Colon (tissue), 2 donors: ENCODE data around the gene PTPRE.
A peak's percentile ranks its signal among the peaks of the same experiment; 100 is the strongest.

Experiments
- FAIRE-seq: peaks from 2 replicates; lab custom pipeline; 2012; peaks lifted over from hg19 to GRCh38; lab: Jason Lieb, UNC
- donor health status: control.
- donor health status: control.

The PTPRE gene

DNA sequence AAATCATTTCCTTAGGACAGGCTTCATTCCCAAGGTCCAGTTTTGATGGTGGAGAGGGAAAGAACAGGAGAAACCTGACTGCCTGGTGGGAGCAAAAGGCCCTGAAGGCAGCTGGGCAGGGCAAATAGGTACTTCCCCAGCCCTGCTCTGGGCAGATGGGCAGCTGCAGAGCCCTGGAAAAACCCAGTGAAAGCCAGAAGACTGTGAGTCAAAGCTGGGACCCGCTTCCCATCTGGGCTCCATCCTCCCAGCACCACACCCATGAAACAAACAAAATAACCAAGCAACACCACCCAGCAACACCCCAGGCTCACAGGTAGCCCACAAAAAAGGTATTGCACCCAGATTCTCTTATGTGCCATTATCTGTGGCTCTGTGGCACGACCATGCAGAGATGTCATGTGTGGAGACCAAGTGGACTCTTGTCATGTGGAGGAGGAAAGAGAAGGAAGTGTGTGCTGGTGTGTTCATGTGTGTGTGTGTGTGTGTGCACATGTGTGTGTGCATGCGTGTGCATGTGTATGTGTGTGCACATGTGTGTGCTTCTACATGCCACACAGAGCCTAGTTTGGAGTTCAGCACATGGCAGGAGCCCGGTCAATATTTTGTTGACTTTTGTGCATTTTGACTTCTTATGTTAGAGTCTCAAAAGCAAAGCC is 24.0 kb upstream of the PTPRE start:
- FAIRE-seq: no peak

- no peak for FAIRE-seq
These were observed 23.4 kb upstream of the PTPRE start for GRCh38 chr10:127883516-127883915.

- FAIRE-seq: no peak
These were observed 22.4 kb upstream of the PTPRE start for GRCh38 chr10:127884501-127884900.

DNA sequence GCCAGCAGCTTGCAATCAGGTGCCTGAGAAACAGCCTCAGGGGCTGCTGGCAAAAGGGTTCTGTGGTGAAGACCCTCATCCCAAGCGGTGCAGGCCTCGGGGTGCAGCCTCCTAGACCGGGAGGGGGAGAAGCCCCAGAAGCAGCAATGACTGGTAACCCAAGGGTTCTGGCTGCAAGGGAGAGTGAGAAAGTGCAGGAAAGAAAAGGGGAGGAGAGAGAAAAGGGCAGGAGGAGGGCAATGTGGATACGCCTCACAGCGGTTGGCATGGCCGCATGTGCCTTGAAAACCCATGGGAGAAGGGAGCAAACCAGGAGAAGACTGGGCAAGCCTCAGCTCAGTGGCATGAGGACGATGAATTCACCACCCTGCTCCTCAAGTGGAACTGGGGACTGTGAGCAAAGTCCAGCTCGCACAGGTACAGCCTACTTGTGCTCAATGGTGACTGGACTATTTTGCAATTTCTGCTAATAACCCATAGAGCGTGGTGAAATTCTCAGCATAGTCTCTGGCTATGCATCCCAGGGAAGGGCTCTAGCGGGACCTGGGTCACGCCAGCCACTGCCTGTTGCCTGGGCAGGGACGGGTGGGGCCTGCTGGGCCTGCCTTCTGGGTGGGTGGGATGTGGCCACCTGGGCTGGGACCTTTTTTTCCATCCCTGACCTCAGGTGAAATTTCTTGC is 20.4 kb upstream of the PTPRE start:
- FAIRE-seq: no peak

DNA sequence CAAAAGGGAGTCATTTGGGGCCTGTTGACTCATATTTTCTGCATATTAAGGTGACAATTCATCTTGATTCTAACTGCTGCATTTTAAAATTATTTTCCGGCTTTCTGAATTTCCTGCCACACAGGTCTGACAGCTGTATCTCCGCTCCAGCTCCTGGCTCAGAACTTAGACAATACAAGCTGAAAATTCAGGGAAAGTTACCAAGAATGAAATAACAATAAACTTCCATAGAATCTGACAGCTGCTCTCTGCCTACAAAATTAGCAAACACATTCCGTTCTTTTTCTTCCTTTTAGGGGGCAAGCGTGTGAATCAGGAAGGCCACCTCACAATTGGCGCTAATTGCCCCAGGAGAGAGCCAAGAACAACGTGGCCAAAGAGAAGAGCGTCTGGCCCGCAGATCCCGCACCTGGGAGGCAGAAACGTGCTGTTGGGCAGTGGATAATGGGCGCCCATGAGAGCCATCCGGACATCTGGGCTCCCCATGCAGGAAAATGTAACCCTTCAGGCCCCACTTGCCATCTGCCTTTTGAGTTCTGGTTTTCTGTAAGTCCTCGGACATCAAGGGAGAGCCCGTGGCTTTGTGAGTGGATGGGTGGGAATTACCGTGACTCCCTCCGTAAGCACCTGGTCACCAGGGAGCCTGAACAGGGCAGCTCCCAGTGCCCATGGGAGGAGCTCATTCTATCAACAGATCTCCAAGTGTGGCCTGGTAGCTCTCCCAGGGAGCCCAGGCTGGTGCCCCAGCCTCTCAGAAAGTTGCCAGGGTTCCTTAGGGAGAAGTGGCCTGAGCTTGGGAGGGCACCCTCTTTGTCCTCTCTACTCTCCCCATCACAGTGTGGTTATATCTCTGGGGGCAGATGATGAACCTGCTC is 19.1 kb upstream of the PTPRE start:
- FAIRE-seq: no peak

DNA sequence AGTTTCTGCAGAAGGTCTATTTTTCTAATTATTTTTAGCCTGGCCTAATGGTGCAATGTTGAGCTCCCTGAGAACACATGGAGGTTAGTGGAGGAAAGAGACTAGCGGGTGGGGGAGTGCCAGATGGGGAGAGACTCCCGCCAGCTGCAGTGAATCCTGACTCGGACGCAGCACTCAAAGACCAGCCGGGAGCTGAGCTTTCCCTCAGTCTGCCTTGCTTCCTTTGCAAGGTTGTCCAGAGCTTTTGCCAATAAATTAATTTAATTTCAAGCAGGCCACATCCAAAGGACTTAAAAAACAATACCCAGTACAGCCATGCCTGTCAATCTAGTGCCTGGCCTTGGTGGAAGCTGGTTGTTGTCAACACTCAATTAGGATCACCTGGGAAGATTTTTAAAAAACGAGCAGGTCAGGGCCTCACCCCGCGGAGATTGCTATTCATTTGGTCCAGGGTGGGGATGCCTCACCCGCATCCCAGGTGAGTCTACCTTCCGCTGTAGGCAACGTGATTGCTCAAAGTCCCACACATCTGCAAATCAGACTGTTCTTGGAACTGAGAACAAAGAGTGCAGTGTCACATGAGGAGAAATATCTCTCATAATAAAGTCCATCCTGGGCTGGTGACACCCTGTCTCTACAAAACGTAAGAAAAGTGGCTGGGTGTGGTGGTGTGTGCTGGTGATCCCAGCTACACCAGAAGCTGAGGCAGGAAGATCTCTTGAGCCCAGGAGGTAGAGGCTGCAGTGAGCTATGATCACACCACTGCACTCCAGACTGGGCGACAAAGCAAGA is 18.2 kb upstream of the PTPRE start:
- peak; percentile 14 for FAIRE-seq

- FAIRE-seq: no peak
These were observed 17.2 kb upstream of the PTPRE start for GRCh38 chr10:127889605-127890195.

GRCh38 chr10:127890216-127890615 is 16.7 kb upstream of the PTPRE start:
- FAIRE-seq: no peak

GRCh38 chr10:127890832-127891334 is 16.0 kb upstream of the PTPRE start:
- no peak for FAIRE-seq

DNA sequence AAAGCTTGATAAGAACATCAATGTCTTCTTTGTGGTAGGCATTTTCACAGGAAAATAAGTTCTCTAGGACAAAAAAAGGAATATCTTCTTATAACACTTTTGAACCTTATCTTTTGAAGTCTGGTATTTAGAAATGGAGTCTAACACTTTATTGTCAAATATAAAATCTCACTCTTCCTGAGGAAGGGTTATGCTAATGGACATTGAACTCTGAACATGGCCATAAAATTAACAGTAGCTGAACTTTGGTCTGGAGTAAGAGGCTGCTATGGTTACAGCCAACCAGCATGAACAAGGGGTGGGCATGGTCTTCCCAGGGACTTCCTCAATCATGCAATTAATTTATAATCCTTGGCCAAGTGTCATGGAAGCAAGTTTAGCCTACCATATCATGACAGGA is 14.2 kb upstream of the PTPRE start, which contains the start of gene CLRN3:
TSS of gene CLRN3 (minus strand) at position 199 of the 400 bp plus-strand sequence. CDS start at position 42, 157 bp downstream.
- FAIRE-seq: peak; percentile 82

- no peak for FAIRE-seq
These were observed 12.8 kb upstream of the PTPRE start for GRCh38 chr10:127894146-127894545.

DNA sequence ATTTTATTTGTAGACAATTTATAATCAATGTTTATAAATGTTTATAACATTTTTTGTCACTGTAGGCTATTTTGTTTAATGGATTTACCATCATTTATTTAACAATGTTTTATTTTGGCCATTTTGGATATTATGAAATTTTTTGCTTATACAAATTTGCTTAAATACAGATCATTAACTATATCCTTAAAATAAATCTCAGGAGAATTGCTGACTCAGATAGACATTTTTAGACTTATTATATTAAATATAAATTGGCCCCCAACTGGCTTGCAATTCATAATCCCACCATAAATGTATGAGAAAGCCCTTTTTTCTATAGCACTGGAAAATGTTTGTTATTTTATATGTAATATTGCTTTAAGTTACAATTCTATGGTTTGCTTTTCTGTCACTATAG is 10.3 kb upstream of the PTPRE start:
- FAIRE-seq: no peak

DNA sequence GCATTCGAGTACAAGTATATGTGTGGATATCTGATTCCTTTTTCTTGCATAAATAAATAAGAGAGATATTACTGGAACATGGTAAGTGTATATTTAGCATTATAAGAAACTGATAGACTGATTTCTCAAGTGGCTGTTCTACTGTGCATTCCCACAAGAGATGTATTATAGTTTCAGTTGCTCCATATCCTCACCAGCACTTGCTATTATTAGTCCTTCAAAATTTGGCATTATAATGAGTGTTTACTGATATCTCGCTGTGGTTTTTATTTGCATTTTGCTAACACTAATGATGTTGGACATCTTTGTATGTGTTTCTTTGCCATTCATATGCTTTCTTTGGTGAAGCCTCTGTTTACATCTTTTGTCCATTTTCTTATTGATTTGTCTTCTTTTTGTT is 9.7 kb upstream of the PTPRE start:
- FAIRE-seq: peak; percentile 10

GRCh38 chr10:127899766-127900387 is 7.0 kb upstream of the PTPRE start:
- no peak for FAIRE-seq

DNA sequence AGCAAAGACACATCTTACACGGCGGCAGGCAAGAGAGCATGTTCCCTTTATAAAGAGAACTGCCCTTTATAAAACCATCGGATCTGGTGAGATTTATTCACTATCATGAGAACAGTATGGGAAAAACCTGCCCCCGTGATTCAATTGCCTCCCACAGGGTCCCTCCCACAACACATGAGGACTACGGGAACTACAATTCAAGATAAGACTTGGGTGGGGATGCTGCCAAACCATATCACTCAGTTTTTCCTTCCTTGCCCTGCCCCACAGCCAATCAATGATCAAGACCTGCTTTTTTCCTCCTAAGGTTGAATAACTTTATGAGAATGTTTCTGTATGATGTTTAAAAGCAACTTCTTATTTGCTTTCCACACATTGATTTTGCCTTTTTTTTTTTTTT is 3.1 kb upstream of the PTPRE start:
- FAIRE-seq: no peak

GRCh38 chr10:127904311-127905000 is 2.4 kb upstream of the PTPRE start:
- FAIRE-seq: no peak

- no peak for FAIRE-seq
These were observed 1.7 kb upstream of the PTPRE start for GRCh38 chr10:127905001-127905847.

DNA sequence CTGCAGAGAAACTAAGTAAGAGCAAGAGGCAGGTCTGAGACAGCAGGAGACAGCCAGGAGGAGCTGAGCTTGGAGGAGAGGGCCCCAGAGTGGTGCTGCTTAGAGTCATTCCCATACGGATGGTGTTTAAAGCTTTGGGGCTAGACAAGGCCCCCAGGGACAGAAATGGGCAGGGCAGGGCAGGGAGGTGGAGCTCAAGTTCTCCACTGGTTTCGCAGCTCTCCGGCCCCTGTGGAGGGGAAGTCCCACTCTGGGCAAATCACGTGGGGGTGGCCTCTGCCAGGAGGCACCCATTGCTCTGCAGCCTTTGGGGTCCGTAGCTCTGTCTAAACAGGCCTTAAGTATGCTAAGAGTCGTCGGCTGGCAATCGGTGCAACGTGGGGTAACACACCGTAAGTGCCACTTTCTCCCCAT is 1.0 kb upstream of the PTPRE start:
- FAIRE-seq: no peak

- no peak for FAIRE-seq
These were observed 655 bp downstream of the PTPRE start for GRCh38 chr10:127907411-127908105.
